Thyroid gland (tissue), 4 donors: ENCODE data around the gene NPHS2.

Source experiments
- CTCF ChIP-seq, 6 experiments: fragments of 200-600 bp in 3 of 6; fragments of 450-650 bp in 3 of 6; sonication (generic) in 3 of 6; IDR thresholded peaks; one replicate each; pipeline ENCODE4 v1.5.1; 2016 to 2019; ENCODE audit warnings: antibody characterized with exemption in 6 of 6, mild to moderate bottlenecking in 2 of 6, inconsistent platforms in 1 of 6, moderate library complexity in 1 of 6
- POLR2A ChIP-seq, 2 donors: fragments of 450-650 bp; IDR thresholded peaks; one replicate each; pipeline ENCODE4 v1.6.1; 2017; ENCODE audit warnings: antibody characterized with exemption in 2 of 2, mild to moderate bottlenecking in 2 of 2, moderate library complexity in 1 of 2

DNA sequence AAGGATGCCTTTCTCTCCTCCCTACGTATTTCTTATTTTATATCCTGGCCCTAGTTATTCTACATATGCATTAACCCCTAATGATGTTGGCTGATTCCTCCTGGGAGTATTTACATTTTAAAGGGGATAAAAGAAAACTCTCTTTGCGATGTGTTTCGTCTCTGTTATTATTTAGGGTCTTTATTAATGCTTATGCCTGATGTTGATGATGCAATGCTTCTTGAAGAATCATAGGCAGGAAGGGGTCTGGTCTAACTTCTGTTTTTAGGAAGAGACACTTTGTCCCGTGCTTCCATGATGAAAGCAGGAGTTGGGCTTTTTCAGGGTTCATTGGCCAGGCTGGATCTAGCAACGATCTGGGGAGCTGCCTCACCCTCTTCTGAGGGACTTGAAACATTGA lies 761 bp upstream of the NPHS2 start:
- TF ChIP-seq POLR2A (IDR thresholded peaks at IDR 0.05), result no peak
- TF ChIP-seq CTCF (IDR thresholded peaks at IDR 0.05), result no peak
